ENCODE data around the gene APLP2. TPM values are rescaled to one million over a fixed set of nuclear protein-coding genes. Genes with fewer than 3 reads are reported as not detected.

The APLP2 gene
- total and polyA plus RNA-seq, 2 of the 4 experiments (the other 2 are of a cell fraction): 127 to 235 TPM

DNA sequence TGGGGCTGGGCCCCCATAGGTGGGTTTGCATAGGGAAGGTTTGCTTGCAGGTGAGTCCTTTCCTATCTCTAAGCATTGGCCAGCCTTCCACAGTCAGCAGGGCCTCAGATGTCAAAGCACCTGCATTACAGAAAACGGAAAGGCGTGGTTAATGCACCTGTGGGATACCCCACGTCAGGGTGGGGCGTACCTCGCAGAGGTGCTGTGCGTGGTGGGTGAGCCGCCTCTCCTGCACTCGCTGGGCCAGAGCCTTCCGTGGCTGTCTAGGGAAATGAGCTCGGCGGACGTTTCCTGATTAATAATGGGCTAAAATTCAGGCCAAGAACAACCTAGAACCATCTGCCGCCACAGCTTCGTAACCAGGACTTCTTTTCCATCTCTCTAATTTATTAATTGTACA, 122.2 kb downstream of the APLP2 start:
- no peak overlapping the region for H3K18ac ChIP-seq (ENCODE audit: low read depth, low read length)
- no peak overlapping the region for H2BK5ac ChIP-seq (ENCODE audit: low read depth, low read length, poor library complexity, severe bottlenecking)
- no peaks in the 10 kb centered on the region for H3K4me1 ChIP-seq (ENCODE audit: control insufficient read depth, insufficient read depth, low read length)
- DNase-seq (no peak), ATAC-seq (ENCODE audit: low read depth) (no peak)
- H4K5ac ChIP-seq (ENCODE audit: low read depth, low read length): no peak overlapping the region
- no peak overlapping the region for H2BK15ac ChIP-seq (ENCODE audit: low read depth, low read length)
- no peak overlapping the region for H2AFZ ChIP-seq (replicated peaks; ENCODE audit: low read length, poor library complexity)
- H2BK120ac ChIP-seq (ENCODE audit: low read depth, low read length): no peak overlapping the region
- no peaks in the 10 kb centered on the region for H4K20me1 ChIP-seq (ENCODE audit: insufficient read depth, low read length)
- no peak overlapping the region for H4K8ac ChIP-seq (ENCODE audit: low read depth in 2 of 2, low read length in 2 of 2)
- H3K4me2 ChIP-seq (ENCODE audit: low read depth, low read length): no peak overlapping the region
- H3K9ac ChIP-seq (ENCODE audit: low read depth, low read length): no peak overlapping the region
- no peak overlapping the region for H3K56ac ChIP-seq (ENCODE audit: extremely low read depth, insufficient read depth, low read length)
- 100% methylated on average over 1 of the region's 14 CpGs; no CpG with 5 or more reads in 1 of the 2 experiments for WGBS, 2 experiments (ENCODE audit: extremely low coverage in 2 of 2, insufficient read length in 1 of 2)
- in situ Hi-C loops (cut with MboI; ENCODE audit: low sequenced_read_pairs) (no loop called here), intact Hi-C loops (cut with micrococcal nuclease) (no loop called here), dilution Hi-C loops (cut with HindIII; ENCODE audit: low sequenced_read_pairs, unreplicated experiment) (no loop called here)
- no TSS peak for BruUV-seq (replicated peaks)
- H3K4ac ChIP-seq (ENCODE audit: low read depth, low read length): no peak overlapping the region
- no peaks in the 10 kb centered on the region for H3K9me3 ChIP-seq (ENCODE audit: control insufficient read depth, insufficient read depth, low read length)
- H4K91ac ChIP-seq (ENCODE audit: insufficient read depth, low read depth, low read length): no peak overlapping the region
- H3K36me3 ChIP-seq (ENCODE audit: control insufficient read depth, insufficient read depth, low read length): no peaks in the 10 kb centered on the region
- no peak overlapping the region for H3K4me3 ChIP-seq (ENCODE audit: insufficient read depth, low read depth, low read length)
- H2AK5ac ChIP-seq (ENCODE audit: low read depth, low read length): no peak overlapping the region
- TF ChIP-seq CHD1 (IDR thresholded peaks at IDR 0.05; ENCODE audit: low read depth, low read length) (no peak), RCOR1 (IDR thresholded peaks at IDR 0.05; ENCODE audit: insufficient replicate concordance, low read length) (no peak), POLR2A (IDR thresholded peaks at IDR 0.05; ENCODE audit: low read depth, low read length) (no peak), SMC3 (IDR thresholded peaks at IDR 0.05; ENCODE audit: low read depth, low read length) (no peak), MXI1 (IDR thresholded peaks at IDR 0.05; ENCODE audit: borderline replicate concordance, low read depth, low read length) (no peak), FOS (IDR thresholded peaks at IDR 0.05; ENCODE audit: low read depth, low read length) (no peak), RAD21 (IDR thresholded peaks at IDR 0.05; ENCODE audit: low read length) (no peak), MAZ (IDR thresholded peaks at IDR 0.05; ENCODE audit: borderline replicate concordance, low read depth, low read length) (no peak), CEBPB (IDR thresholded peaks at IDR 0.05; ENCODE audit: low read depth, low read length) (no peak), BHLHE40 (IDR thresholded peaks at IDR 0.05; ENCODE audit: low read depth, low read length) (no peak), NFE2L2 (IDR thresholded peaks at IDR 0.05; ENCODE audit: low read depth, low read length) (no peak), MAFK (IDR thresholded peaks at IDR 0.05; ENCODE audit: low read depth, low read length) (no peak), RFX5 (IDR thresholded peaks at IDR 0.05; ENCODE audit: low read depth, low read length) (no peak)
- TF ChIP-seq, protein P1, sequence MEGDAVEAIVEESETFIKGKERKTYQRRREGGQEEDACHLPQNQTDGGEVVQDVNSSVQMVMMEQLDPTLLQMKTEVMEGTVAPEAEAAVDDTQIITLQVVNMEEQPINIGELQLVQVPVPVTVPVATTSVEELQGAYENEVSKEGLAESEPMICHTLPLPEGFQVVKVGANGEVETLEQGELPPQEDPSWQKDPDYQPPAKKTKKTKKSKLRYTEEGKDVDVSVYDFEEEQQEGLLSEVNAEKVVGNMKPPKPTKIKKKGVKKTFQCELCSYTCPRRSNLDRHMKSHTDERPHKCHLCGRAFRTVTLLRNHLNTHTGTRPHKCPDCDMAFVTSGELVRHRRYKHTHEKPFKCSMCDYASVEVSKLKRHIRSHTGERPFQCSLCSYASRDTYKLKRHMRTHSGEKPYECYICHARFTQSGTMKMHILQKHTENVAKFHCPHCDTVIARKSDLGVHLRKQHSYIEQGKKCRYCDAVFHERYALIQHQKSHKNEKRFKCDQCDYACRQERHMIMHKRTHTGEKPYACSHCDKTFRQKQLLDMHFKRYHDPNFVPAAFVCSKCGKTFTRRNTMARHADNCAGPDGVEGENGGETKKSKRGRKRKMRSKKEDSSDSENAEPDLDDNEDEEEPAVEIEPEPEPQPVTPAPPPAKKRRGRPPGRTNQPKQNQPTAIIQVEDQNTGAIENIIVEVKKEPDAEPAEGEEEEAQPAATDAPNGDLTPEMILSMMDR (conservative IDR thresholded peaks at IDR 0.05; ENCODE audit: low read depth, low read length): no peak
- TF ChIP-seq, protein P2, sequence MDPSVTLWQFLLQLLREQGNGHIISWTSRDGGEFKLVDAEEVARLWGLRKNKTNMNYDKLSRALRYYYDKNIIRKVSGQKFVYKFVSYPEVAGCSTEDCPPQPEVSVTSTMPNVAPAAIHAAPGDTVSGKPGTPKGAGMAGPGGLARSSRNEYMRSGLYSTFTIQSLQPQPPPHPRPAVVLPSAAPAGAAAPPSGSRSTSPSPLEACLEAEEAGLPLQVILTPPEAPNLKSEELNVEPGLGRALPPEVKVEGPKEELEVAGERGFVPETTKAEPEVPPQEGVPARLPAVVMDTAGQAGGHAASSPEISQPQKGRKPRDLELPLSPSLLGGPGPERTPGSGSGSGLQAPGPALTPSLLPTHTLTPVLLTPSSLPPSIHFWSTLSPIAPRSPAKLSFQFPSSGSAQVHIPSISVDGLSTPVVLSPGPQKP (IDR thresholded peaks at IDR 0.05; ENCODE audit: borderline replicate concordance, low read depth, low read length): no peak
- TF ChIP-seq, protein P3, sequence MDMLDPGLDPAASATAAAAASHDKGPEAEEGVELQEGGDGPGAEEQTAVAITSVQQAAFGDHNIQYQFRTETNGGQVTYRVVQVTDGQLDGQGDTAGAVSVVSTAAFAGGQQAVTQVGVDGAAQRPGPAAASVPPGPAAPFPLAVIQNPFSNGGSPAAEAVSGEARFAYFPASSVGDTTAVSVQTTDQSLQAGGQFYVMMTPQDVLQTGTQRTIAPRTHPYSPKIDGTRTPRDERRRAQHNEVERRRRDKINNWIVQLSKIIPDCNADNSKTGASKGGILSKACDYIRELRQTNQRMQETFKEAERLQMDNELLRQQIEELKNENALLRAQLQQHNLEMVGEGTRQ (IDR thresholded peaks at IDR 0.05; ENCODE audit: low read depth, low read length): no peak
- POLR2A ChIA-PET (ENCODE audit: unreplicated experiment): no interaction called here
- no peak overlapping the region for H3K23ac ChIP-seq (ENCODE audit: low read depth, low read length)
- no peak overlapping the region for H2BK20ac ChIP-seq (ENCODE audit: low read depth, low read length)
- H3K9me1 ChIP-seq (ENCODE audit: insufficient read depth, low read length): no peaks in the 10 kb centered on the region
- no peak overlapping the region for H2AK9ac ChIP-seq (replicated peaks; ENCODE audit: low read depth, low read length, poor library complexity)
- H3K79me1 ChIP-seq (ENCODE audit: low read depth in 1 of 2, low read length in 2 of 2): no peaks in the 10 kb centered on the region
- CTCF ChIA-PET: no interaction called here
- H3K14ac ChIP-seq (replicated peaks; ENCODE audit: low read depth, low read length): no peak overlapping the region
- H3K27me3 ChIP-seq (ENCODE audit: control insufficient read depth, insufficient read depth, low read length): peaks cover 13% of the 10 kb centered on the region
- no peak overlapping the region for H3K27ac ChIP-seq (ENCODE audit: insufficient read depth, low read length)
